HUES6 (cell line): ENCODE data around the gene SMAD5.

Experiments used
- H3K27ac ChIP-seq: 2 replicates; pipeline ENCODE4 v1.7.0; 2013; ENCODE audit warnings: low read depth, mild to moderate bottlenecking, low read length, inconsistent platforms
- H3K27me3 ChIP-seq: 2 replicates; pipeline ENCODE4 v1.6.1; 2013; ENCODE audit warnings: low read length; ENCODE audit not compliant: control insufficient read depth, insufficient read depth
- H3K36me3 ChIP-seq: 2 replicates; pipeline ENCODE4 v1.6.1; 2013; ENCODE audit warnings: low read length; ENCODE audit not compliant: control insufficient read depth, insufficient read depth
- H3K4me1 ChIP-seq: 2 replicates; pipeline ENCODE4 v1.6.1; 2013; ENCODE audit warnings: low read length; ENCODE audit not compliant: control insufficient read depth, insufficient read depth
- H3K4me3 ChIP-seq: 2 replicates; pipeline ENCODE4 v1.5.1; 2013; ENCODE audit warnings: low read depth, low read length
- H3K9ac ChIP-seq: one replicate; pipeline ENCODE4 v1.6.1; 2013; ENCODE audit warnings: mild to moderate bottlenecking, low read length
- H3K9me3 ChIP-seq: 2 replicates; pipeline ENCODE4 v1.6.1; 2013; ENCODE audit warnings: low read depth, low read length; ENCODE audit not compliant: control insufficient read depth, insufficient read depth

SMAD5 gene

DNA sequence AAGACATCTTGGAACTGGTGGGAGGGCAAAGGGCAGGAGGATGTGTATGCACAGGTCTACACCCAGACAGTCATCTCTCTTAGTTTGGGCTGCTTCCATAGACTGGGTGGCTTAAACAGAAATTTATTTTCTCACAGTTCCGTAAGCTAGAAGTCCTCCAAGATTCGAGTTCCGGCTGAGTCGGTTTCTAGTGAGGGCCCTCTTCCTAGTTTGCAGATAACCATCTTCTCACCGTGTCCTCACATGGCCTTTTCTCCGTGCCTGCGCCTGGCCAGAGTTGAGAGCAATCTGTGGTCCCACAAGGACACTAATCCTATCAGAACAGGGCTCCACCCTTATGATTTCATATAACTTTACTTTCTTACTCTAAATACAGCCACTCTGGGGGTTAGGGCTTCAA is 56.2 kb downstream of the SMAD5 start:
- no peak overlapping the region for H3K9ac ChIP-seq
- peaks cover 15% of the 10 kb centered on the region for H3K4me1 ChIP-seq
- peaks cover 48% of the 10 kb centered on the region for H3K27me3 ChIP-seq
- no peak overlapping the region for H3K27ac ChIP-seq
- H3K9me3 ChIP-seq, result no peaks in the 10 kb centered on the region
- H3K4me3 ChIP-seq, result no peak overlapping the region
- H3K36me3 ChIP-seq, result peaks cover 20% of the 10 kb centered on the region; the same call in 1 of the 2 replicates

- H3K9me3 ChIP-seq, result no peaks in the 10 kb centered on the region
- no peak overlapping the region for H3K9ac ChIP-seq
- H3K36me3 ChIP-seq, result peaks cover 20% of the 10 kb centered on the region; the same call in 1 of the 2 replicates
- H3K27ac ChIP-seq, result no peak overlapping the region
- peaks cover 61% of the 10 kb centered on the region for H3K27me3 ChIP-seq
- peaks cover 15% of the 10 kb centered on the region for H3K4me1 ChIP-seq
- H3K4me3 ChIP-seq, result no peak overlapping the region
Observed at GRCh38 chr5:136190091-136190720, 57.6 kb downstream of the SMAD5 start.

DNA sequence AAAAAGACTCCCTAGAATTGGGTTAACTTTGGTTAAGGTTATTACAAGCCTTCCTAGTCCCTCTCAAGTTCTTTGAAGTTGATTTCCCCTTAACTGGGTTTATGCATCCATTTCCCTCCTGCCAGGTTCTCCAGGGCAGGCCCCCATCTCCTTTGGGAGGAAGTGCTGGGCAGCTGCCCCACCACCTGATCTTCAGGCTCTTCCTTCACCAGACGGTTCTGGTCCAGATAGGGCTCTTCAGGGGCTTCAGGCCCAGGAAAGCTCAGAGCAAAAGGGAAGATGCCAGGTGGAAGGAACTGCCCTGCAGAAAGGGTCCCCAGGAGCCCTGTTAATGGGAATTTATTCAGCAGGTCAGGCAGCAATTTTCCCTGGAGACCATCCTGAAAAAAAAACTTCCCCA is 58.3 kb downstream of the SMAD5 start:
- Histone ChIP-seq H3K27ac (no peak overlapping the region), H3K9ac (no peak overlapping the region), H3K9me3 (no peaks in the 10 kb centered on the region), H3K27me3 (peaks cover 68% of the 10 kb centered on the region), H3K4me3 (no peak overlapping the region), H3K4me1 (peaks cover 15% of the 10 kb centered on the region), H3K36me3 (peaks cover 20% of the 10 kb centered on the region; the same call in 1 of the 2 replicates)

GRCh38 chr5:136191304-136192014 is 58.8 kb downstream of the SMAD5 start:
- H3K4me1 ChIP-seq, result peaks cover 15% of the 10 kb centered on the region
- H3K27me3 ChIP-seq, result peaks cover 74% of the 10 kb centered on the region
- no peaks in the 10 kb centered on the region for H3K9me3 ChIP-seq
- no peak overlapping the region for H3K27ac ChIP-seq
- peak overlapping the region; percentile 62 for H3K4me3 ChIP-seq
- peak overlapping the region; percentile 47 for H3K9ac ChIP-seq
- H3K36me3 ChIP-seq, result peaks cover 14% of the 10 kb centered on the region; the same call in 1 of the 2 replicates

- Histone ChIP-seq H3K9ac (peak overlapping the region; percentile 47), H3K4me1 (peaks cover 15% of the 10 kb centered on the region), H3K9me3 (no peaks in the 10 kb centered on the region), H3K4me3 (peak overlapping the region; percentile 62), H3K27ac (no peak overlapping the region), H3K27me3 (peaks cover 76% of the 10 kb centered on the region), H3K36me3 (peaks cover 14% of the 10 kb centered on the region; the same call in 1 of the 2 replicates)
Observed at GRCh38 chr5:136192015-136192525, 59.4 kb downstream of the SMAD5 start.

DNA sequence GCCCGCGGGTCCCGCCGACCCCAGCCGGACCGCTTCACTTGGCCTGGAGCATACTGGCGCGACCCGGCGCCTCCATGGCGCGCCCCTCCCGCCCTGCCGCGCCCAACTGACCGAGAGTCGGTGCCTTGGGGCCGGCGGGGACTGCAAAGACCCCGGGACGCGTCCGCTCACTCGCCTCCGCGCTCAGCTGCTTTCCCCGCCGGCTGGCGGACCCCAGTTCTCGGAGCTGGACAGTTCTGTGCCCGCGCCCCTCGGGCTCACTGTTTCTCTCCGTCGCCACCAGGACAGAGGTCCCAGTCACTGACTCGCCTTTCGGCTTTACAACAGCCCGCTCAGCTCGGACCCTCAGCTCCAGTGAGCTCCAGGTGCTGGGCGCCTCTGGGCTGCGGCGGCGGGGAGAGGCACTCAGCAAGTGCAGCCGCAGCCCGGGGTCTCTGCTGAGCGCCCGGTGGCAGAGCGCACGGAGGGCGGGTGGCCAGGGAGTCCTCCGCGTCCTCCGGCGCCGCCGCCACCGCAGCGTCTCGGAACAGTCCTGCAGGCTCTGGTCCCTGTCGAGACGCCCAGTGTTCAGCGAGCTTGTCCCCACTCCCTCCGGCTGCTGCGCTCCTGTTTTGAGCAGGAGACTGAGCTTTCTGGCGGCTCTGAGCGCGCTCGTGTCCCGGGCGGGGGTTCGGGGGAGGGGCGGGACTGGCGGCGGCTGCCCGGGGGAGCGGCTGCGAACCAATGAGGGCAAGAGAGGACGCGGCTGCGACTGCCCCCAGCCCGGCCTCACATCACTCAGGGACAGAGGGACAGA is 60.1 kb downstream of the SMAD5 start, which contains the start of gene SMIM32:
SMIM32 (minus strand) TSS at position 637 of the 796 bp plus-strand sequence. CDS start 638 bp downstream, outside the sequence.
- Histone ChIP-seq H3K9me3 (no peaks in the 10 kb centered on the region), H3K4me3 (peak within 1 kb of the TSS; percentile 62), H3K27me3 (peaks cover 76% of the 10 kb centered on the region), H3K27ac (no peak within 1 kb of the TSS), H3K36me3 (0 out of 2 replicates have a peak, but pooled peaks cover 9% of the 10 kb centered on the region), H3K9ac (peak within 1 kb of the TSS; percentile 47), H3K4me1 (peaks cover 15% of the 10 kb centered on the region)

- Histone ChIP-seq H3K9me3 (no peaks in the 10 kb centered on the region), H3K9ac (peak overlapping the region; percentile 1), H3K27me3 (peaks cover 80% of the 10 kb centered on the region), H3K4me1 (peaks cover 15% of the 10 kb centered on the region), H3K36me3 (0 out of 2 replicates have a peak, but pooled peaks cover 3% of the 10 kb centered on the region), H3K4me3 (peak overlapping the region; percentile 62), H3K27ac (no peak overlapping the region)
Observed at GRCh38 chr5:136193322-136193935, 60.8 kb downstream of the SMAD5 start.

GRCh38 chr5:136194576-136194975 is 61.9 kb downstream of the SMAD5 start:
- no peak overlapping the region for H3K4me3 ChIP-seq
- H3K27ac ChIP-seq, result no peak overlapping the region
- no peaks in the 10 kb centered on the region for H3K9me3 ChIP-seq
- no peaks in the 10 kb centered on the region for H3K36me3 ChIP-seq
- H3K9ac ChIP-seq, result no peak overlapping the region
- peaks cover 15% of the 10 kb centered on the region for H3K4me1 ChIP-seq
- peaks cover 85% of the 10 kb centered on the region for H3K27me3 ChIP-seq

DNA sequence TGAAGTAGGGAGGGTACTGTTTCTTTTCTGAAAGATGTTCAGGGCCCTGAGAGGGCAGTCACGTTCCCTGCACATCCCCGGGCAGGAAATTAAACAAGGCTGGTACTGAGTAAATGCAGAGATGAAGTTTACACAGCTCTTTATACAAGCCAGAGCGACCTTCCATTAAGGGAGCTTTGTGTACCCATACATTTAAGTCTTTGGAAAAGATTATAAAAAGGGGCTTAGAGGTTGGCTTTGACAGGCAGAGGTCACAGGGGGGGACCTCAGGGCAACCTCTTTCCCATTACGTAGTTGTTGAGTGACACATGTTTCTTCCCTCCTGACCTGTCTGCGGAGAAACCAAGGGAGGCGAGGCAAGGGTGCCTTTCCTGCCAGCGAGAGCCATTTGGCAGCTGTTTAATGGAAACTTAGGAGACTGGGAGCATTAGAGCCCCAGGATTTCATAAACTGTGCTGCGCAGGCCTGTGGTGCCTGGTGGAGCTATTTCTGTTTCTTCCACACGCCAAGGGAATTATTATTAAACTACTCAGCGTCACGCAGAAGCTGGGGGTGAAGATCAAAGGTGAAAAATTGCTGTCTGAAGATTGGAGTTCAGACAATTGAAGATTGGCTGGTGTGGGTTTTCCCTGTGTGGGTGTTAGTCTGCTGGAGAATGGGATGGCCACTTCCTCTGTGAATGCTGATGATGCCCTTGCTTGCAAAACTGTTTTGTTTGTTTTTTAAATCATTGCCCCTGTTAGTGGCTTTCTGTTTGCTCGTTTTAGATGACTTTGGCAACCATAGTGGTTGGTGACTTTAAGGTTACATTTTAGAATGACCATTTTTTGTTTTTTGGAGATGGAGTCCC is 63.6 kb downstream of the SMAD5 start:
- Histone ChIP-seq H3K4me1 (peaks cover 13% of the 10 kb centered on the region), H3K36me3 (no peaks in the 10 kb centered on the region), H3K9ac (no peak overlapping the region), H3K27me3 (peaks cover 85% of the 10 kb centered on the region), H3K27ac (no peak overlapping the region), H3K4me3 (no peak overlapping the region), H3K9me3 (no peaks in the 10 kb centered on the region)
